Measurements from ENCODE around the gene FRMD4B. TPM values are rescaled to one million over a fixed set of nuclear protein-coding genes. Genes with fewer than 3 reads are reported as not detected.

Gene FRMD4B
- total RNA-seq, 3 donors from 2014 or later (not counting 1 experiment from before 2014, with no cell fraction given), result 8.5 to 19.8 (median 9.4) TPM

DNA sequence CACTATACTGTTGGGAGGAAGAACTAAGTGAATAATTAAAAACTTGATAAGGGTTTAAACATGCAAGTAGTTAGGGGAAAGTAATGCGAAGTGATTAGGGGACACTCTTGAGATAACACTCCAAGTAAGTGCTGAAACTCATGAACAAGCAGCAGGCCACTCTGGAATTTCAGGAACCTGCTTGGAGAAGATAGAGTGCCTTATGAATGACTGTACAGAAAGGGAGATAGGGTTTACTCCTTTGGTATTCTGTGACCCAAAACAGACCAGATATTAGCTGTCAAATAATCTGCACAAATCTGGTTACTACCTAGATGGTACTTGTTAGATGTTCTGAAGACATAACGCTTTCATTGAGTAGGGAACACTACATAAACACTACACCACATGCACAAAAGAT lies 85.6 kb downstream of the FRMD4B start:
- H3K27ac ChIP-seq (ENCODE audit: low read length), result no peak overlapping the region
- H3K27me3 ChIP-seq (ENCODE audit: control insufficient read depth, insufficient read depth, low read length), result no peaks in the 10 kb centered on the region
- 88% methylated on average over 2 of the region's 2 CpGs for WGBS (ENCODE audit: insufficient coverage)
- H3K9me3 Mint-ChIP-seq, result no peaks in the 10 kb centered on the region
- H3K4me3 ChIP-seq (ENCODE audit: low read length), result no peak overlapping the region
- no peaks in the 10 kb centered on the region for H3K4me1 ChIP-seq (ENCODE audit: control insufficient read depth, insufficient read depth, low read length)
- intact Hi-C loops (cut with micrococcal nuclease), result no loop called here
- no peaks in the 10 kb centered on the region for H3K36me3 ChIP-seq (ENCODE audit: control insufficient read depth, insufficient read depth, low read length)
- H3K4me1 Mint-ChIP-seq, result peaks cover 0 to 5% of the 10 kb centered on the region in 2 donors
- DNase-seq, result no peak
- H3K4me3 Mint-ChIP-seq, result no peak overlapping the region
- no peaks in the 10 kb centered on the region for H3K27me3 Mint-ChIP-seq (ENCODE audit: low read depth in 2 of 2)
- H3K36me3 Mint-ChIP-seq, result no peaks in the 10 kb centered on the region
- no peak for ATAC-seq
- TF ChIP-seq, protein P1, sequence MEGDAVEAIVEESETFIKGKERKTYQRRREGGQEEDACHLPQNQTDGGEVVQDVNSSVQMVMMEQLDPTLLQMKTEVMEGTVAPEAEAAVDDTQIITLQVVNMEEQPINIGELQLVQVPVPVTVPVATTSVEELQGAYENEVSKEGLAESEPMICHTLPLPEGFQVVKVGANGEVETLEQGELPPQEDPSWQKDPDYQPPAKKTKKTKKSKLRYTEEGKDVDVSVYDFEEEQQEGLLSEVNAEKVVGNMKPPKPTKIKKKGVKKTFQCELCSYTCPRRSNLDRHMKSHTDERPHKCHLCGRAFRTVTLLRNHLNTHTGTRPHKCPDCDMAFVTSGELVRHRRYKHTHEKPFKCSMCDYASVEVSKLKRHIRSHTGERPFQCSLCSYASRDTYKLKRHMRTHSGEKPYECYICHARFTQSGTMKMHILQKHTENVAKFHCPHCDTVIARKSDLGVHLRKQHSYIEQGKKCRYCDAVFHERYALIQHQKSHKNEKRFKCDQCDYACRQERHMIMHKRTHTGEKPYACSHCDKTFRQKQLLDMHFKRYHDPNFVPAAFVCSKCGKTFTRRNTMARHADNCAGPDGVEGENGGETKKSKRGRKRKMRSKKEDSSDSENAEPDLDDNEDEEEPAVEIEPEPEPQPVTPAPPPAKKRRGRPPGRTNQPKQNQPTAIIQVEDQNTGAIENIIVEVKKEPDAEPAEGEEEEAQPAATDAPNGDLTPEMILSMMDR (IDR thresholded peaks at IDR 0.05), result no peak
- no peak overlapping the region for H3K27ac Mint-ChIP-seq
- no peaks in the 10 kb centered on the region for H3K9me3 ChIP-seq (ENCODE audit: control insufficient read depth, insufficient read depth, low read length)

DNA sequence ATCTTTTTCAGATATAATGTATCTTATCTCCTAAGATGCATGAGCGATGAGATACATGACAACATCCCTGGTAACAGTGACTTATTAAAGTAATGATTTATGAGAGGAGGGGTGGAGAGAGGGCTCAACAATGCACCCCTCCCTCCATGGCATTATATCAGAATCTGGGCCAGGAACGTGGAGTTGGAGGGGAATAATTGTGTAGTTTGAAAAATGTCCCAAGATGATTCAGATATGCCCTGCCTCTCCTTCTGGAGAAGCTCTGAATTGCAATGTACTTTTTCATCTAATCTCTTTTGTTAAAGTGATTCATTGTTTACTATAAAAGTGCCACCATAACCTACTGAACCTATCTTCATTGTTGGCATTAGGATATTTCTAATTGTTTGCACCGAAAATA lies 86.5 kb downstream of the FRMD4B start:
- Mint-ChIP-seq H3K27ac (no peak overlapping the region), H3K4me1 (peaks cover 0 to 5% of the 10 kb centered on the region in 2 donors)

DNA sequence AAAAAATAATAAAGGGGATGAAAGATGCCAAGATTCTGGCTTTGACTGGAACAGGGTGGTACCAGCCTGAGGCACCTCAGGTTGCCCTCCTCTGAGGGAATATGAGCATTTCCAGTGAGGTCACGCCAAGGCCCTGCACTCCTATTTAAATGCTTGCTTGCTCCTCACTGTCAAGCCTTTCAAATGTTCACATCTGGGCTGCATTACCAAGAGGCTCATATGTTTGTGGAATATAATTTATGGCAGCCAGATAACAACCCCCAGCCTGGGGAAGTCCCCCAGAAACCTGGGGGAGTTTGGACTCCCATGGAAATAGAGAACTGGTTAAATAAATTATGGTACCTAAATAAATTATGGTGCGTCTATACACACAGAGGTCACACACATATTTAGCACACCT lies 88.4 kb downstream of the FRMD4B start:
- H3K4me3 ChIP-seq (ENCODE audit: low read length), result no peak overlapping the region
- intact Hi-C loops (cut with micrococcal nuclease), result no loop called here
- H3K27ac ChIP-seq (ENCODE audit: low read length), result no peak overlapping the region
- H3K9me3 ChIP-seq (ENCODE audit: control insufficient read depth, insufficient read depth, low read length), result no peaks in the 10 kb centered on the region
- TF ChIP-seq, protein P1 (IDR thresholded peaks at IDR 0.05), result no peak
- H3K4me1 ChIP-seq (ENCODE audit: control insufficient read depth, insufficient read depth, low read length), result no peaks in the 10 kb centered on the region
- H3K27me3 ChIP-seq (ENCODE audit: control insufficient read depth, insufficient read depth, low read length), result no peaks in the 10 kb centered on the region
- Mint-ChIP-seq H3K36me3 (no peaks in the 10 kb centered on the region), H3K27ac (no peak overlapping the region), H3K4me1 (peaks cover 0 to 5% of the 10 kb centered on the region in 2 donors), H3K4me3 (no peak overlapping the region), H3K9me3 (no peaks in the 10 kb centered on the region), H3K27me3 (ENCODE audit: low read depth in 2 of 2) (no peaks in the 10 kb centered on the region)
- WGBS (ENCODE audit: insufficient coverage), result 87% methylated on average over 1 of the region's 2 CpGs
- ATAC-seq (no peak), DNase-seq (no peak)
- H3K36me3 ChIP-seq (ENCODE audit: control insufficient read depth, insufficient read depth, low read length), result no peaks in the 10 kb centered on the region

More for the DNA sequence above, 86.5 kb downstream of the FRMD4B start:
- Histone ChIP-seq H3K4me1 (ENCODE audit: control insufficient read depth, insufficient read depth, low read length) (no peaks in the 10 kb centered on the region), H3K9me3 (ENCODE audit: control insufficient read depth, insufficient read depth, low read length) (no peaks in the 10 kb centered on the region), H3K27me3 (ENCODE audit: control insufficient read depth, insufficient read depth, low read length) (no peaks in the 10 kb centered on the region), H3K4me3 (ENCODE audit: low read length) (no peak overlapping the region), H3K27ac (ENCODE audit: low read length) (no peak overlapping the region), H3K36me3 (ENCODE audit: control insufficient read depth, insufficient read depth, low read length) (no peaks in the 10 kb centered on the region)
- DNase-seq, result no peak
- Mint-ChIP-seq H3K9me3 (no peaks in the 10 kb centered on the region), H3K36me3 (no peaks in the 10 kb centered on the region), H3K27me3 (ENCODE audit: low read depth in 2 of 2) (no peaks in the 10 kb centered on the region), H3K4me3 (no peak overlapping the region)
- 100% methylated on average over 1 of the region's 3 CpGs for WGBS (ENCODE audit: insufficient coverage)
- no peak for ATAC-seq
- intact Hi-C loops (cut with micrococcal nuclease), result no loop called here
- TF ChIP-seq, protein P1 (IDR thresholded peaks at IDR 0.05), result no peak

DNA sequence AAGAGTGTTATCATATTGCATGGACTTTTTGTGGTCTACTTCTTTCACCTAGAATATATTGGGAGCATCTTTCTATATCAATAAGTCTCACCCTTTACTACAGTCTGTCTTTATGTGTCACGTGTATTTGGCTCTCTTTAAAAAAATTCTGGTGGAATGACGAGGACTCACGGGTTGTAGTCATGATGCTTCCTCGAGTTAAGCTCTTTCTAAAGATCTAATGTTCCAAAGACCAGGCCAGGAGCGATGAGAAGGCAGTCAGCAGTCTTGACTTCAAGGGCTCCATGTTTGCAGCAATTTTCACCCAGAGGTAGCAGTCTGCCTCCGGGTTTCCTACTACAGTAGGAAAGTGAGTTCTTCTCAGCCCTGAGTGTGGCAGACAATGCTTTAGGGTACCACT lies 88.9 kb downstream of the FRMD4B start:
- intact Hi-C loops (cut with micrococcal nuclease), result no loop called here
- Histone ChIP-seq H3K4me1 (ENCODE audit: control insufficient read depth, insufficient read depth, low read length) (no peaks in the 10 kb centered on the region), H3K4me3 (ENCODE audit: low read length) (no peak overlapping the region), H3K27ac (ENCODE audit: low read length) (no peak overlapping the region), H3K27me3 (ENCODE audit: control insufficient read depth, insufficient read depth, low read length) (no peaks in the 10 kb centered on the region), H3K9me3 (ENCODE audit: control insufficient read depth, insufficient read depth, low read length) (no peaks in the 10 kb centered on the region), H3K36me3 (ENCODE audit: control insufficient read depth, insufficient read depth, low read length) (no peaks in the 10 kb centered on the region)
- Mint-ChIP-seq H3K4me1 (peaks cover 0 to 5% of the 10 kb centered on the region in 2 donors), H3K36me3 (no peaks in the 10 kb centered on the region), H3K27ac (no peak overlapping the region), H3K9me3 (no peaks in the 10 kb centered on the region), H3K27me3 (ENCODE audit: low read depth in 2 of 2) (no peaks in the 10 kb centered on the region), H3K4me3 (no peak overlapping the region)
- WGBS (ENCODE audit: insufficient coverage), result 91% methylated on average over 6 of the region's 6 CpGs
- DNase-seq, result no peak
- TF ChIP-seq, protein P1 (IDR thresholded peaks at IDR 0.05), result no peak
- no peak for ATAC-seq

Measured in natural killer cell (primary cell).